ENCODE results near the gene AMOTL2. TPM values are rescaled to one million over a fixed set of nuclear protein-coding genes. Genes with fewer than 3 reads are reported as not detected.

The AMOTL2 gene
- total RNA-seq, 1 experiment from 2014 or later = 153 TPM

DNA sequence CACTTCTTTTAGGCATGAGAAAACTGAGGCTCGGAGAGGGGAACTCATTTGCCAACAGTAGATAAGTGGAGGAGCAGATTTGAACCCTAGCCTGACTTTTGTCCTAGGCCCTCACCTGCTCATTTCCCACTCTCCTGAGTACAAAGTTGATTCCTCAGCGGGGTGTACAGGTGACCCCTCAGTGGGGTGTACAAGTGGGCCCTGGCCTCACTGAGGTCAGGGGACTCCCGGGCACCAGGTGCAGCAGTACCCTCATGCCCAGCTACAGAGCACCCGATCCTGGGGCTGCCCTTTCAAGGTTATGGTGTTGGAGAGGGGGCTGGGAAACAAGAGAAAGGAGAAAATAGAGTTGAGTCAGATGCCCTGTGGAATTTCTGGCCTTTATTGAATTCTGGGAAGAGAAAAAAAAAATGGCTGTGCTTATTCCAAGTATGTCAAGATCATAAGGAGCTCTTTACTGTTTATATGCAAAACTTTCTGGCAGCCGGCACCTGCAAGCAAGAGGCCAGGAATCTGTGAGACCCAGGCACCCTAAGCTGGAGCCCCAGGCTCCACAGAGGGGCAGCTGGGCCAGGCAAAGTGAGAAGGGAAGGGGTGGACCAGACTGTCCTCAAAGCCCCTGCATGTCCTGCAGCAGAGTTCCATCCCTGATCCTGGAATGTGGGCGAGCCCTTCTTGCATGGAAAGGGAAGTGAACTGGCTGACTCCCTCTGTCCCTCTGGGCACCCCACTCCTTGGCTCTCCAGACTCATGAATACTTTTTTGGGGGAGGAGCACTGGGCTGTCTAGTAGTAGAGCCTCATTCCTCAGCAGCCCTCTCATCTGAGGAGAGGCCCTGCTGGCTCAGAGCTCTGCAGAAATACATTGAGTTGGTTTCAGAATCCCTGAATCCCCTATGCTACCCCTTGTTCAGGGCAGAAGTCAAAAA, 43.1 kb downstream of the AMOTL2 start:
- Mint-ChIP-seq H3K36me3 (ENCODE audit: insufficient read depth, unreplicated experiment) (no peaks in the 10 kb centered on the region), H3K27me3 (ENCODE audit: unreplicated experiment) (no peaks in the 10 kb centered on the region), H3K4me1 (ENCODE audit: low read depth, unreplicated experiment) (peaks cover 92% of the 10 kb centered on the region), H3K27ac (ENCODE audit: unreplicated experiment) (no peak overlapping the region), H3K9me3 (ENCODE audit: low read depth, unreplicated experiment) (no peaks in the 10 kb centered on the region), H3K4me3 (ENCODE audit: low read depth, unreplicated experiment) (no peak overlapping the region)
- TF ChIP-seq, protein P1, sequence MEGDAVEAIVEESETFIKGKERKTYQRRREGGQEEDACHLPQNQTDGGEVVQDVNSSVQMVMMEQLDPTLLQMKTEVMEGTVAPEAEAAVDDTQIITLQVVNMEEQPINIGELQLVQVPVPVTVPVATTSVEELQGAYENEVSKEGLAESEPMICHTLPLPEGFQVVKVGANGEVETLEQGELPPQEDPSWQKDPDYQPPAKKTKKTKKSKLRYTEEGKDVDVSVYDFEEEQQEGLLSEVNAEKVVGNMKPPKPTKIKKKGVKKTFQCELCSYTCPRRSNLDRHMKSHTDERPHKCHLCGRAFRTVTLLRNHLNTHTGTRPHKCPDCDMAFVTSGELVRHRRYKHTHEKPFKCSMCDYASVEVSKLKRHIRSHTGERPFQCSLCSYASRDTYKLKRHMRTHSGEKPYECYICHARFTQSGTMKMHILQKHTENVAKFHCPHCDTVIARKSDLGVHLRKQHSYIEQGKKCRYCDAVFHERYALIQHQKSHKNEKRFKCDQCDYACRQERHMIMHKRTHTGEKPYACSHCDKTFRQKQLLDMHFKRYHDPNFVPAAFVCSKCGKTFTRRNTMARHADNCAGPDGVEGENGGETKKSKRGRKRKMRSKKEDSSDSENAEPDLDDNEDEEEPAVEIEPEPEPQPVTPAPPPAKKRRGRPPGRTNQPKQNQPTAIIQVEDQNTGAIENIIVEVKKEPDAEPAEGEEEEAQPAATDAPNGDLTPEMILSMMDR (IDR thresholded peaks at IDR 0.05; ENCODE audit: unreplicated experiment) = no peak
- CTCF ChIA-PET = interaction anchor here (0.6 to 1.6 kb wide), 7 partner anchors 8 to 27 kb away, joined by 3 to 5 read pairs (median 3); no protein-coding TSS in a partner anchor
- intact Hi-C loops (cut with micrococcal nuclease; ENCODE audit: unreplicated experiment) = no loop called here
- no peak for DNase-seq
- no TSS peak for BruUV-seq (replicated peaks)

DNA sequence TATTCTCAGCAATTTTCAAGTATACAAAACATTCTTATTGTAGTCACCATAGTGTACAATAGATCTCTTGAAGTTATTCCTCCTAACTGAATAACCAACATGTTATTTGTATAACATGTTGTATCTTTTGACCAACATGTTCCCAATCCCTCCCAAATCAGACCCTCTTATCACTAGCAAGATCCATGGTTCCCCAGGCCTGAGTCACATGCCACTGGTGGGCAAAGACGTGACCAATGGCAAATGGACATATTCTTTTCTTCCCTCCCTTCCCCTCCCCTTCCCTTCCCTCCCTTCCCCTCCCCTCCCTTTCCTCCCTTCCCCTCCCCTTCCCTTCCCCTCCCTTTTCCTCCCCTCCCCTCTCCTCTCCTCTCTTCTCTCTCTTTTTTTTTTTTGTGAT, 45.4 kb downstream of the AMOTL2 start:
- H3K4me3 Mint-ChIP-seq (ENCODE audit: low read depth, unreplicated experiment) = no peak overlapping the region

DNA sequence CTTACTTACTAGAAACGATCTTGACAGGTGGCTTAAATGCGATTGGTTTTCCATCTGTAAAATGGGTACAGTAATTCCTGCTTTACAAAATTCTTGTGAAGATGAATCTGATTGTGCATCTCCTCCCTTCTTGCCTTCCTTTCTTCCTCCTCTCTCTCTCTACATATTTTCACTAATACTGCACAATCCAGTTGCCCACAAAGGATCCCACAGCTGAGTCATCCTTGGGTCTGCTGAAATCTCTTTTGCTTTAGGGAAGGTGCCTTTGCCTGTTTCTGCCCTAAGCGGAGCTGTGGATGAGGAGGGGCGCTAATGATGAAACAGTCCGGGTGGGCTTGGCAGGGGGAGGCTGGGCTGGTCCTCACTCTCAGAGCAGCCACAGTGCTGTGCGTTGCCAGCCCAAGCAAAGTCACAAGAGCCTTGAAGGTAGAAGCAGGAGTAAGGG, 46.1 kb downstream of the AMOTL2 start:
- no peak overlapping the region for H3K4me3 Mint-ChIP-seq (ENCODE audit: low read depth, unreplicated experiment)
- intact Hi-C loops (cut with micrococcal nuclease; ENCODE audit: unreplicated experiment) = no loop called here
- H3K9me3 Mint-ChIP-seq (ENCODE audit: low read depth, unreplicated experiment) = no peaks in the 10 kb centered on the region
- CTCF ChIA-PET = interaction anchor here (0.8 to 0.9 kb wide), 2 partner anchors 37 to 158 kb away, joined by 3 read pairs; partner anchors contain the start of gene CEP63
- H3K36me3 Mint-ChIP-seq (ENCODE audit: insufficient read depth, unreplicated experiment) = no peaks in the 10 kb centered on the region
- no peak for DNase-seq
- no peaks in the 10 kb centered on the region for H3K27me3 Mint-ChIP-seq (ENCODE audit: unreplicated experiment)
- H3K27ac Mint-ChIP-seq (ENCODE audit: unreplicated experiment) = peak overlapping the region; percentile 45
- peaks cover 87% of the 10 kb centered on the region for H3K4me1 Mint-ChIP-seq (ENCODE audit: low read depth, unreplicated experiment)
- no TSS peak for BruUV-seq (replicated peaks)
- TF ChIP-seq, protein P1 (IDR thresholded peaks at IDR 0.05; ENCODE audit: unreplicated experiment) = no peak

More for the DNA sequence above, 45.4 kb downstream of the AMOTL2 start:
- no peaks in the 10 kb centered on the region for H3K36me3 Mint-ChIP-seq (ENCODE audit: insufficient read depth, unreplicated experiment)
- TF ChIP-seq, protein P1 (IDR thresholded peaks at IDR 0.05; ENCODE audit: unreplicated experiment) = no peak
- no peak overlapping the region for H3K27ac Mint-ChIP-seq (ENCODE audit: unreplicated experiment)
- DNase-seq = no peak
- no peaks in the 10 kb centered on the region for H3K27me3 Mint-ChIP-seq (ENCODE audit: unreplicated experiment)
- no TSS peak for BruUV-seq (replicated peaks)
- no peaks in the 10 kb centered on the region for H3K9me3 Mint-ChIP-seq (ENCODE audit: low read depth, unreplicated experiment)
- intact Hi-C loops (cut with micrococcal nuclease; ENCODE audit: unreplicated experiment) = no loop called here
- CTCF ChIA-PET = interaction anchor here (0.8 kb wide), 1 partner anchor 36 kb away, joined by 3 read pairs; no protein-coding TSS in a partner anchor
- peaks cover 92% of the 10 kb centered on the region for H3K4me1 Mint-ChIP-seq (ENCODE audit: low read depth, unreplicated experiment)

DNA sequence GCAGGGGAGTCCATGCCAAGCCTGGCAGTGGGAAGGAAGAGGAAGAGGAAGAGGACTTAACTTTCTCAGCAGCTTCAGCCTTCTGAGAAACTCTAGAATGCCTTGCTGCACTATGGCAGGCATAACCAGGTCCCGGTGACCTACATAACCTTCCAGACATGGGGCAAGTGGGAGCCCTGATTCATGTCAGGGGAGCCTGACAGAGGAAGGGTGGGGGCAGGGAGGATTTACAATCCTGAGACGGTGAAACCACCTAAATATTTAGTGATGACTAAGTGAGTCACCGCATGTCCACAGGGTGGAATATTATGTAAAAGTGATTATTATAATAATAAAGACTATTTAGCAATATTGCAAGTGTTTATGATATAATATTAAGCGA, 46.7 kb downstream of the AMOTL2 start:
- H3K27ac Mint-ChIP-seq (ENCODE audit: unreplicated experiment) = no peak overlapping the region
- no peaks in the 10 kb centered on the region for H3K27me3 Mint-ChIP-seq (ENCODE audit: unreplicated experiment)
- H3K4me3 Mint-ChIP-seq (ENCODE audit: low read depth, unreplicated experiment) = no peak overlapping the region
- intact Hi-C loops (cut with micrococcal nuclease; ENCODE audit: unreplicated experiment) = no loop called here
- DNase-seq = peak; percentile 61
- no peaks in the 10 kb centered on the region for H3K36me3 Mint-ChIP-seq (ENCODE audit: insufficient read depth, unreplicated experiment)
- CTCF ChIA-PET = interaction anchor here (0.9 to 1.1 kb wide), 3 partner anchors 18 to 159 kb away, joined by 3 read pairs; partner anchors contain the start of gene CEP63
- no TSS peak for BruUV-seq (replicated peaks)
- no peaks in the 10 kb centered on the region for H3K9me3 Mint-ChIP-seq (ENCODE audit: low read depth, unreplicated experiment)
- H3K4me1 Mint-ChIP-seq (ENCODE audit: low read depth, unreplicated experiment) = peaks cover 86% of the 10 kb centered on the region
- TF ChIP-seq, protein P1 (IDR thresholded peaks at IDR 0.05; ENCODE audit: unreplicated experiment) = no peak

All from Calu3 (cell line).